PC-3 (cell line): Measurements from ENCODE around the gene SLC1A2. TPM values are rescaled to one million over a fixed set of nuclear protein-coding genes. Genes with fewer than 3 reads are reported as not detected.

Source experiments
- ATAC-seq: fragments of 200-7000 bp; cut with Tn5 transposase; 2 replicates; pipeline ENCODE4 v1.9.1; 2020; ENCODE audit warnings: mild to moderate bottlenecking, moderate library complexity
- BruUV-seq: library from RNA; stranded (reverse); fragments of 400-500 nt; replicated peaks from 2 replicates; lab custom pipeline; 2021; lab: Mats Ljungman, UMichigan
- CTCF ChIA-PET: fragments of 300-600 bp; sonication (Branson Sonifier 250); formaldehyde crosslinking; loops from one replicate; lab custom pipeline; 2022; ENCODE audit warnings: antibody characterized with exemption; lab: Charles Lee
- POLR2A ChIA-PET: fragments of 300-600 bp; sonication (Branson Sonifier 250); formaldehyde crosslinking; loops from one replicate; lab custom pipeline; 2022; ENCODE audit warnings: antibody characterized with exemption; ENCODE audit not compliant: unreplicated experiment; lab: Charles Lee
- DNase-seq: peaks from one replicate; pipeline ENCODE4 v3.0.0-alpha.2; 2015
- H2AFZ ChIP-seq: fragments of 300-600 bp; sonication (generic); 2 replicates; pipeline ENCODE4 v1.6.0; 2016; ENCODE audit warnings: antibody characterized with exemption, low read length
- H3F3A ChIP-seq: fragments of 300-600 bp; sonication (generic); one replicate; pipeline ENCODE4 v1.6.0; 2017; ENCODE audit warnings: antibody characterized with exemption, low read length, control low read depth, mild to moderate bottlenecking; ENCODE audit not compliant: unreplicated experiment
- H3K27ac ChIP-seq: fragments of 300-600 bp; sonication (generic); 2 replicates; pipeline ENCODE4 v1.5.1; 2016; ENCODE audit warnings: mild to moderate bottlenecking, low read length
- H3K27me3 ChIP-seq: fragments of 300-600 bp; sonication (generic); 2 replicates; pipeline ENCODE4 v1.6.1; 2016; ENCODE audit warnings: low read length, mixed read lengths
- H3K36me3 ChIP-seq: fragments of 300-600 bp; sonication (generic); 2 replicates; pipeline ENCODE4 v1.6.1; 2016; ENCODE audit warnings: low read depth, mixed run types, low read length, mixed read lengths
- H3K4me1 ChIP-seq: fragments of 300-600 bp; sonication (generic); 2 replicates; pipeline ENCODE4 v1.5.1; 2016; ENCODE audit warnings: low read length; ENCODE audit not compliant: insufficient read depth
- H3K4me2 ChIP-seq: fragments of 300-600 bp; sonication (generic); 2 replicates; pipeline ENCODE4 v1.6.0; 2016; ENCODE audit warnings: low read length
- H3K4me3 ChIP-seq: fragments of 300-600 bp; sonication (generic); 2 replicates; pipeline ENCODE4 v1.5.1; 2016; ENCODE audit warnings: mild to moderate bottlenecking, low read length, mixed read lengths
- H3K79me2 ChIP-seq: fragments of 300-600 bp; sonication (generic); 2 replicates; pipeline ENCODE4 v1.6.1; 2017; ENCODE audit warnings: low read length, mixed read lengths
- H3K9ac ChIP-seq: fragments of 300-600 bp; sonication (generic); 2 replicates; pipeline ENCODE4 v1.6.0; 2016; ENCODE audit warnings: mild to moderate bottlenecking, low read length
- H3K9me2 ChIP-seq: fragments of 300-600 bp; sonication (generic); replicated peaks from 2 replicates; pipeline ENCODE4 v1.6.1; 2016; ENCODE audit warnings: mixed run types, low read length, mixed read lengths
- H3K9me3 ChIP-seq: fragments of 300-600 bp; sonication (generic); 2 replicates; pipeline ENCODE4 v1.6.1; 2016; ENCODE audit warnings: low read length, mixed read lengths
- H4K20me1 ChIP-seq: fragments of 300-600 bp; sonication (generic); 2 replicates; pipeline ENCODE4 v1.6.1; 2016; ENCODE audit warnings: low read length, mixed read lengths
- EZH2 ChIP-seq: fragments of 300-600 bp; sonication (generic); IDR thresholded peaks from one replicate; pipeline ENCODE4 v1.6.1; 2017; ENCODE audit warnings: antibody characterized with exemption, mild to moderate bottlenecking, low read length; ENCODE audit not compliant: unreplicated experiment
- EZH2phosphoT487 ChIP-seq: fragments of 300-600 bp; sonication (generic); IDR thresholded peaks from 2 replicates; pipeline ENCODE4 v1.6.1; 2018; ENCODE audit warnings: mild to moderate bottlenecking, antibody characterized with exemption, low read length, borderline replicate concordance
- intact Hi-C: fragments of 100-400 bp; cut with micrococcal nuclease; formaldehyde crosslinking; loops from 2 replicates; pipeline ENCODE4 v1.9.0; 2023
- total RNA-seq: library from RNA; depleted of rRNA; stranded (reverse); fragments of >200 nt; gene quantifications from 2 replicates; pipeline ENCODE4 v1.2.3, GENCODE V29; 2014
- TF ChIP-seq, protein P1 (sequence below): fragments of 300-600 bp; sonication (generic); conservative IDR thresholded peaks from 2 replicates; pipeline ENCODE4 v1.5.1; 2017; ENCODE audit warnings: antibody characterized with exemption, low read depth, mild to moderate bottlenecking, low read length

SLC1A2 gene
- total RNA-seq, 1 experiment from 2014 or later, result 0.18 TPM

DNA sequence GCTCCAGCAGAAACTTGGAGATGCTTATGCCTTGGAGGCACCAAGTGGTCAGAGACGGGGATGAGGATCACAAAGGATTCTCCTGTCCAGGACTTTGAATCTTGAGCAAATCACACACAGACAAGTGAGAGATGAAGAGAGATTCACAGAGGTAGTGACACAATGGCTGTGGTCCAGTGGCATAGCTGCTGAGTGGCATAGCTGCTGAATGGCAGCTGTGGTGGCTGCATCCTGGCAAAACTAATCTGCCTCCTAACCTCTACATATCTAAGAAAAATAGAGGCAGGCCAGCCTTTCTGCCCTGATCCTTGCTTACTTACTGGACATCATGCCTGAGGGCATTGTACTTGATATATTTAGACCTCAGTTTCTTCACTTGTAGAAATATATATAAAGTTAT, 177.8 kb downstream of the SLC1A2 start:
- H3K9ac ChIP-seq, result no peak overlapping the region
- POLR2A ChIA-PET, result no interaction called here
- H3F3A ChIP-seq, result no peaks in the 10 kb centered on the region
- no peaks in the 10 kb centered on the region for H3K79me2 ChIP-seq
- H3K4me3 ChIP-seq, result no peak overlapping the region
- intact Hi-C loops, result loop anchor here (5.0 kb wide), 1 partner anchor 314 kb away; no protein-coding TSS in a partner anchor
- CTCF ChIA-PET, result no interaction called here
- no peak for TF ChIP-seq EZH2phosphoT487
- TF ChIP-seq EZH2, result no peak
- TF ChIP-seq, protein P1, sequence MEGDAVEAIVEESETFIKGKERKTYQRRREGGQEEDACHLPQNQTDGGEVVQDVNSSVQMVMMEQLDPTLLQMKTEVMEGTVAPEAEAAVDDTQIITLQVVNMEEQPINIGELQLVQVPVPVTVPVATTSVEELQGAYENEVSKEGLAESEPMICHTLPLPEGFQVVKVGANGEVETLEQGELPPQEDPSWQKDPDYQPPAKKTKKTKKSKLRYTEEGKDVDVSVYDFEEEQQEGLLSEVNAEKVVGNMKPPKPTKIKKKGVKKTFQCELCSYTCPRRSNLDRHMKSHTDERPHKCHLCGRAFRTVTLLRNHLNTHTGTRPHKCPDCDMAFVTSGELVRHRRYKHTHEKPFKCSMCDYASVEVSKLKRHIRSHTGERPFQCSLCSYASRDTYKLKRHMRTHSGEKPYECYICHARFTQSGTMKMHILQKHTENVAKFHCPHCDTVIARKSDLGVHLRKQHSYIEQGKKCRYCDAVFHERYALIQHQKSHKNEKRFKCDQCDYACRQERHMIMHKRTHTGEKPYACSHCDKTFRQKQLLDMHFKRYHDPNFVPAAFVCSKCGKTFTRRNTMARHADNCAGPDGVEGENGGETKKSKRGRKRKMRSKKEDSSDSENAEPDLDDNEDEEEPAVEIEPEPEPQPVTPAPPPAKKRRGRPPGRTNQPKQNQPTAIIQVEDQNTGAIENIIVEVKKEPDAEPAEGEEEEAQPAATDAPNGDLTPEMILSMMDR, result no peak
- peaks cover 10% of the 10 kb centered on the region for H3K4me1 ChIP-seq
- DNase-seq (no peak), ATAC-seq (no peak)
- no peak overlapping the region for H3K27ac ChIP-seq
- no peak overlapping the region for H2AFZ ChIP-seq
- H4K20me1 ChIP-seq, result no peaks in the 10 kb centered on the region
- no peak overlapping the region for H3K4me2 ChIP-seq
- no peaks in the 10 kb centered on the region for H3K27me3 ChIP-seq
- H3K9me3 ChIP-seq, result no peaks in the 10 kb centered on the region
- no peaks in the 10 kb centered on the region for H3K36me3 ChIP-seq
- BruUV-seq, result no TSS peak
- H3K9me2 ChIP-seq, result no peaks in the 10 kb centered on the region

DNA sequence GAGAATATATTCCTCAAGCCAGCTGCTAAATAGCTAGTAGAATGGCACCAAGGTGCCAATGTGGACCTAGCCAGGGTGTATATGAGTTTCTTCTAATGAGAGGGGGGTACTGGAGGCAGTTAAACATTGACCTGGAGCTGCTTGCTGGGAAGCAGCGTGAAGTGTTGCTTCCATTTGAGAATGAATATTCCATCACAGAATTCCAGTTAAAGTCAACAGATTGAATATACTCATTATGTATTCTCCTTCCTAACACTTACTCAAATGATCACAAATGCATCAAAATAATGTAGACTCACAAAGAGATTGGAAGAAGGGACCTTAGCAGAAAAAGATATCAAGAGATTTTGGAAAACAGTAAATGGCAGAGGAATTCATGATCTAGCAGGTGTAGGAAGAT, 178.3 kb downstream of the SLC1A2 start:
- no peak overlapping the region for H3K9ac ChIP-seq
- no peaks in the 10 kb centered on the region for H3K9me3 ChIP-seq
- no peaks in the 10 kb centered on the region for H3K9me2 ChIP-seq
- H3K4me2 ChIP-seq, result no peak overlapping the region
- H4K20me1 ChIP-seq, result no peaks in the 10 kb centered on the region
- H3K4me1 ChIP-seq, result peaks cover 15% of the 10 kb centered on the region
- CTCF ChIA-PET, result no interaction called here
- no peaks in the 10 kb centered on the region for H3K79me2 ChIP-seq
- DNase-seq, result no peak
- no peak overlapping the region for H3K4me3 ChIP-seq
- POLR2A ChIA-PET, result no interaction called here
- no TSS peak for BruUV-seq
- no peaks in the 10 kb centered on the region for H3K36me3 ChIP-seq
- H3F3A ChIP-seq, result no peaks in the 10 kb centered on the region
- H3K27me3 ChIP-seq, result no peaks in the 10 kb centered on the region
- no peak overlapping the region for H3K27ac ChIP-seq
- TF ChIP-seq EZH2phosphoT487, result no peak
- no peak for ATAC-seq
- intact Hi-C loops, result loop anchor here (5.0 kb wide), 1 partner anchor 314 kb away; no protein-coding TSS in a partner anchor
- no peak overlapping the region for H2AFZ ChIP-seq

DNA sequence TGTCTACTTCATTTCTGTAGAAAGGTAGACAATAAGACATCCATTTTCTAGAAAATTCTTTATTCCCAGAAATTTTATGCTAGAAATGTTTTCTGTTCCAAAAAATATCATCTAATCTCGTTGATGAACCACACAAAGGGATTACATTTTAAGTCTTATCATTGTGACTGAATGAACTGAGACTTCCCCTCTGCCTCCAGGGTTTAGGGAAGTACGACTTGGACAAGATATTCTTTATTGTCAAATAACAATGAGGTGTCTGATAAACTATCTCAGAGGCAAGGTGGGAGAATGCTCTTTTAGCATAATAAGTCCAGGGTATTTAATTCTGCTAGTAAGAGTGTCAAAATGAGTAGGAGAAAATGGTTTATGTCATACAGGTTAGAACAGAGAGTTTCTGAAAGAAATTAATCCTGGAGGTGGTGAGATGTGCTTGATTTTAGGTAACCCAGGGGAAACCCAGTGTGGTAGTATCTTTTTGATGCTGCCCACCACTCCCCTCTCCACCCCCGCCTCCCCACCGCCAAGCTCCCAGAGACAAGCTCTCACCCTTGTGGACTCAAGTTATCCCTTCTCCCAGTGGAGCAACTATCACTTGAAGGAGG, 179.8 kb downstream of the SLC1A2 start:
- CTCF ChIA-PET, result interaction anchor here (0.6 kb wide), 1 partner anchor 36 kb away, joined by 3 read pairs; no protein-coding TSS in a partner anchor
- H3F3A ChIP-seq, result no peaks in the 10 kb centered on the region
- no peaks in the 10 kb centered on the region for H3K9me2 ChIP-seq

More for the DNA sequence above, 179.8 kb downstream of the SLC1A2 start:
- H2AFZ ChIP-seq, result no peak overlapping the region
- H3K27ac ChIP-seq, result no peak overlapping the region
- ATAC-seq, result no peak
- no peak for DNase-seq
- no peaks in the 10 kb centered on the region for H3K9me3 ChIP-seq
- H3K27me3 ChIP-seq, result no peaks in the 10 kb centered on the region
- BruUV-seq, result no TSS peak
- intact Hi-C loops, result loop anchor here (5.0 to 10.0 kb wide), 3 partner anchors 155 to 312 kb away; no protein-coding TSS in a partner anchor
- no peaks in the 10 kb centered on the region for H3K36me3 ChIP-seq
- no peak for TF ChIP-seq EZH2
- TF ChIP-seq, protein P1, result no peak
- no peak for TF ChIP-seq EZH2phosphoT487
- H3K4me1 ChIP-seq, result peaks cover 25% of the 10 kb centered on the region
- POLR2A ChIA-PET, result no interaction called here
- H3K9ac ChIP-seq, result no peak overlapping the region
- H3K4me3 ChIP-seq, result no peak overlapping the region
- no peaks in the 10 kb centered on the region for H4K20me1 ChIP-seq
- no peaks in the 10 kb centered on the region for H3K79me2 ChIP-seq
- H3K4me2 ChIP-seq, result no peak overlapping the region
